K562 (cell line): Measurements from ENCODE around the gene CEMIP2.

Experiments used
- CTCF ChIP-seq, 3 experiments: IDR thresholded peaks in 2 of 3; conservative IDR thresholded peaks in 1 of 3; 2 replicates each; pipeline ENCODE4 v1.5.1; 2011 to 2012; ENCODE audit warnings: low read length in 3 of 3, mild to moderate bottlenecking in 3 of 3, control low read depth in 2 of 3, improper control_type of control experiment in 1 of 3, inconsistent platforms in 1 of 3, low read depth in 1 of 3, mixed read lengths in 1 of 3, moderate library complexity in 1 of 3; ENCODE audit not compliant: insufficient read depth in 2 of 3
- ESRRA ChIP-seq: fragments of 450-650 bp; IDR thresholded peaks from 2 replicates; pipeline ENCODE4 v1.6.1; 2014; ENCODE audit warnings: low read depth, mild to moderate bottlenecking, moderate library complexity, borderline replicate concordance
- EZH2 ChIP-seq: IDR thresholded peaks from 2 replicates; pipeline ENCODE4 v1.6.1; 2012; ENCODE audit warnings: low read depth, mild to moderate bottlenecking, inconsistent platforms, low read length, borderline replicate concordance
- JUNB ChIP-seq: fragments of 450-650 bp; formaldehyde crosslinking; conservative IDR thresholded peaks from 2 replicates; pipeline ENCODE4 v1.4.0; 2020; ENCODE audit warnings: mild to moderate bottlenecking
- KLF6 ChIP-seq: fragments of 250-450 bp; sonication (Bioruptor Pico); IDR thresholded peaks from 2 replicates; pipeline ENCODE4 v1.4.0; 2020; ENCODE audit warnings: mild to moderate bottlenecking, moderate library complexity, borderline replicate concordance
- MAX ChIP-seq: sonication (generic); formaldehyde crosslinking; IDR thresholded peaks from 2 replicates; pipeline ENCODE4 v1.9.0; 2022; ENCODE audit warnings: mild to moderate bottlenecking, missing genetic modification reagents
- POLR2A ChIP-seq: fragments of 450-650 bp; conservative IDR thresholded peaks from 2 replicates; pipeline ENCODE4 v1.6.1; 2016
- PRPF4 ChIP-seq: fragments of 200-400 bp; formaldehyde crosslinking; IDR thresholded peaks from one replicate; pipeline ENCODE4 v1.6.1; 2017; ENCODE audit warnings: low read length, low read depth, mild to moderate bottlenecking; ENCODE audit not compliant: insufficient read depth, poor library complexity, severe bottlenecking
- RAD21 ChIP-seq, 2 experiments: fragments of 250-450 bp in 1 of 2; fragments of 450-650 bp in 1 of 2; sonication (Bioruptor Pico) in 1 of 2; formaldehyde crosslinking in 1 of 2; IDR thresholded peaks in 1 of 2; conservative IDR thresholded peaks in 1 of 2; 2 replicates each; pipeline versions ENCODE4 v1.4.0 to v1.8.0; 2020 to 2022; ENCODE audit warnings: mild to moderate bottlenecking in 2 of 2, moderate library complexity in 1 of 2
- RFX1 ChIP-seq: fragments of 450-650 bp; IDR thresholded peaks from 2 replicates; pipeline ENCODE4 v1.6.1; 2016; ENCODE audit warnings: mild to moderate bottlenecking, moderate library complexity
- RNF2 ChIP-seq: sonication (generic); IDR thresholded peaks from 2 replicates; pipeline ENCODE4 v1.6.1; 2016
- TAF9B ChIP-seq: fragments of 450-650 bp; IDR thresholded peaks from 2 replicates; pipeline ENCODE4 v1.6.1; 2018; ENCODE audit warnings: mild to moderate bottlenecking; ENCODE audit not compliant: partially characterized antibody
- TF ChIP-seq, protein P1 (sequence below): fragments of 250-450 bp; sonication (Bioruptor Pico); IDR thresholded peaks from 2 replicates; pipeline ENCODE4 v1.4.0; 2020; ENCODE audit warnings: mild to moderate bottlenecking, moderate library complexity
- TF ChIP-seq, protein P2 (sequence below): sonication (generic); formaldehyde crosslinking; IDR thresholded peaks from 2 replicates; pipeline ENCODE4 v1.8.0; 2022; ENCODE audit warnings: mild to moderate bottlenecking, missing genetic modification reagents

DNA sequence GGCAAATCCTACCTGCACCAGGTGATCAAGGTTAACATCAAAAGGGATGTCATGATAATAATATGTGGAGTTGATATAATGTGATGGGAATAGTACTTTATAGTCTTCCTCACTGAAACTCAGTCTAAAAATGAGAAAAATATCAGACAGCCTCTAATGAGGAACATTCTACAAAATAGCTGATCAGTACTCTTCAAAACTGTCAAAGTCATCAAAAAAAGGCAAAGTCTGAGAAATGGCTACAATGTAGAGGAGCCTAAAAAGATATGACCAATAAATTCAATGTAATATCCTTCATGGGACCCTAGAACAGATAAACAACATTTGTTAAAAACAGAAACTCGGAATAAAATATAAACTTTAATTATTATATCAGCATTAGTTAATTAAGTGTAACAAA is 95.7 kb downstream of the CEMIP2 start:
- no peak for TF ChIP-seq PRPF4
- TF ChIP-seq EZH2: no peak
- TF ChIP-seq MAX (CRISPR knock-in tag): no peak
- TF ChIP-seq CTCF (IDR thresholded peaks at IDR 0.05 in 2 of 3, conservative IDR thresholded peaks at IDR 0.05 in 1 of 3; ENCODE audit: insufficient read depth in 2 of 3, low read depth in 1 of 3, low read length in 3 of 3): no peak
- TF ChIP-seq ESRRA: no peak
- no peak for TF ChIP-seq RFX1
- TF ChIP-seq KLF6 (CRISPR knock-in tag): no peak
- TF ChIP-seq, protein P1, sequence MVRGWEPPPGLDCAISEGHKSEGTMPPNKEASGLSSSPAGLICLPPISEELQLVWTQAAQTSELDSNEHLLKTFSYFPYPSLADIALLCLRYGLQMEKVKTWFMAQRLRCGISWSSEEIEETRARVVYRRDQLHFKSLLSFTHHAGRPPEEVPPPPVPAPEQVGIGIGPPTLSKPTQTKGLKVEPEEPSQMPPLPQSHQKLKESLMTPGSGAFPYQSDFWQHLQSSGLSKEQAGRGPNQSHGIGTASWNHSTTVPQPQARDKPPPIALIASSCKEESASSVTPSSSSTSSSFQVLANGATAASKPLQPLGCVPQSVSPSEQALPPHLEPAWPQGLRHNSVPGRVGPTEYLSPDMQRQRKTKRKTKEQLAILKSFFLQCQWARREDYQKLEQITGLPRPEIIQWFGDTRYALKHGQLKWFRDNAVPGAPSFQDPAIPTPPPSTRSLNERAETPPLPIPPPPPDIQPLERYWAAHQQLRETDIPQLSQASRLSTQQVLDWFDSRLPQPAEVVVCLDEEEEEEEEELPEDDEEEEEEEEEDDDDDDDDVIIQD: no peak
- no peak for TF ChIP-seq POLR2A
- no peak for TF ChIP-seq RAD21 (CRISPR knock-in tag; conservative IDR thresholded peaks at IDR 0.05 in 1 of 2, IDR thresholded peaks at IDR 0.05 in 1 of 2)
- TF ChIP-seq TAF9B: no peak
- no peak for TF ChIP-seq RNF2
- TF ChIP-seq, protein P2, sequence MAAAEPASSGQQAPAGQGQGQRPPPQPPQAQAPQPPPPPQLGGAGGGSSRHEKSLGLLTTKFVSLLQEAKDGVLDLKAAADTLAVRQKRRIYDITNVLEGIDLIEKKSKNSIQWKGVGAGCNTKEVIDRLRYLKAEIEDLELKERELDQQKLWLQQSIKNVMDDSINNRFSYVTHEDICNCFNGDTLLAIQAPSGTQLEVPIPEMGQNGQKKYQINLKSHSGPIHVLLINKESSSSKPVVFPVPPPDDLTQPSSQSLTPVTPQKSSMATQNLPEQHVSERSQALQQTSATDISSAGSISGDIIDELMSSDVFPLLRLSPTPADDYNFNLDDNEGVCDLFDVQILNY: no peak
- TF ChIP-seq JUNB (CRISPR knock-in tag): no peak
